GM19324 (cell line): ENCODE measurements around the gene LNPK.
"Not testable (repeated sequence)": the region's sequence is repeated elsewhere in the genome, so short reads cannot be mapped to it uniquely, and the experiment has no call there.

Experiments used
- ATAC-seq: cut with Tn5 transposase; IDR thresholded peaks from one replicate; pipeline ENCODE4 v1.9.1; 2021; ENCODE audit warnings: mild to moderate bottlenecking, moderate library complexity; ENCODE audit not compliant: unreplicated experiment, low FRiP score

Gene LNPK

GRCh38 chr2:175976391-175977157 is 25.5 kb downstream of the LNPK start:
- ATAC-seq = no peak

DNA sequence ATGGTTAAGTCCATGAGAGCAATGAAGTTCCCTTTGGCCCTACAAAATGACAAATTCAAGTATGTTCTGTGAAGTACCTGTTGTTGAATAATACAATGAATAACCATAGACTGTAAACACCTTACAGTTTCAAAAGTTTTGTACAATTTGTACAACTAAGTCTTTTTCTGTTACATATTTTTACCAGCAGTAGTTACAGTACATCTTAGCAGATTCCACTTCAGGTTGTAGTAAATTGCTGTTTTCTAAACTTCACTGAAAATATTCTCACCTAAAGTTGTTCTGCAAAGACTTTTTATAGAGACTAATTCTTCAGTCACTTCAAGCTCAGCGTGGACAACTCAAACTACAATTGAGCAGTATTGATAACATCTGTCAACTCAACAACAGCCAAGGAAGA is 28.7 kb downstream of the LNPK start:
- ATAC-seq = no peak

DNA sequence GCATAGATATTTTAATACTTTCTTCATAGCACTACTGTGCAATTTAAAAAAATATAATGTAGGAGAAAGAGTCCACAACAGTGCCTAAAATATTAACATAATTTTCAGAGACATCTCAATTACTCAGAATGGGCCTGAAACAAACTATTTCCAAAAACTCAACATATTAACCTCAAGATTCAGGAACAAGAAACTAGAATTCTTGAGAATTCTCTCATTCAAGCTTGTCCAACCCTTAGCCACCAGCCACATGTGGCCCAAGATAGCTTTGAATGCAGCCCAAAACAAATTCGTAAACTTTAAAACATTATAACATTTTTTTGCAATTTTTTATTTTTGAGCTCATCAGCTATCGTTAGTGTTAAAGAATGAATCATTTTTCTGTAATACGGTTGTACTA is 35.2 kb downstream of the LNPK start:
- ATAC-seq = no peak

DNA sequence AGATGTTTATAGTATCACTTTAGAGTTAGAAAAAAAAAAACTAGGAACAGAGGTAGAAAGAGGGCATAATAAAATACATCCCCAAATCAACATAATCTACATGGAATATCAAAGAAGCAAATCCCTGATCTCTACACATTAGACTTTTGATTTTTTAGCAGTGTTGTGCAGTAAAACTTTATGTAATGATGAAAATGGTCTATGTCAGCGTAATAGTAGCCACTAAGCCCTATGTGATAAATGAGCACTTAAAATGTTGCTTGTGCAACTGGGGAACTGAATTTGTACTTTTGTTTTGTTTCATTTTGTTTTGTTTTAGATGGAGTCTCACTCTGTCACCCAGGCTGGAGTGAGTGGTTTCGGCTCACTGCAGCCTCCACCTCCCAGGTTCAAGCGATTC is 36.3 kb downstream of the LNPK start:
- ATAC-seq = no peak

DNA sequence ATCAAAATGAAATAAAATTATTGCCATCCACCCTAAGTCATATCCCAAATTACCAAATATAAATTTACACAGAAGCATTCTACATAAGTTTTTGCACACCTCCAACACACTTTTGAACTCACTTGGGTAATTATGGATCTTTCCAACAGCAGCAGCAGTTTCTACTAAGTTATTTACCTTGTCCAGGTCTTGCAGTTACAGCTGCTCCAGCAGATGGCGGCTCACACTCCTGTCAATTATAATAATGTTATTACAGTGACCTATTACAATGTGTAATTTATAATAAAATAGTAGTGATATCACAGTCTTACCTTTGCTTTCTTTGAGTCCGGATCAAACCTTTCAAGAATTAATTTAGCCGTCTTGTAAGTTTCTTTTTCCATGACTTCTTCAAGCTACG is 37.9 kb downstream of the LNPK start:
- no peak for ATAC-seq

GRCh38 chr2:175963171-175963570 is 38.9 kb downstream of the LNPK start:
- ATAC-seq = not testable (repeated sequence)

DNA sequence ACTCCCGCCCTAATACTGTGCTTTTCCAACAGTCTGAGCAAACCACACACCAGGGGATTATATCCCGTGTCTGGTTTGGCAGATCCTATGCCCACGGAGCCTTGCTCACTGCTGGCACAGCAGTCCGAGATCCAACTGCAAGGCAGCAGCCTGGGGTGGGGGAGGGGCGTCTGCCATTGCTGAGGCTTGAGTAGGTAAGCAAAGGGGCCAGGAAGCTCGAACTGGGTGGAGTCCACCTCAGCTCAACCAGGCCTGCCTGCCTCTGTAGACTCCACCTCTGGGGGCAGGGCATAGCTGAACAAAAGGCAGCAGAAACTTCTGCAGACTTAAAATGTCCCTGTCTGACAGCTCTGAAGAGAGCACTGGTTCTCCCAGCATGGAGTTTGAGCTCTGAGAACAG is 44.2 kb downstream of the LNPK start:
- ATAC-seq = no peak

GRCh38 chr2:175955136-175955535 is 46.9 kb downstream of the LNPK start:
- ATAC-seq = no peak

DNA sequence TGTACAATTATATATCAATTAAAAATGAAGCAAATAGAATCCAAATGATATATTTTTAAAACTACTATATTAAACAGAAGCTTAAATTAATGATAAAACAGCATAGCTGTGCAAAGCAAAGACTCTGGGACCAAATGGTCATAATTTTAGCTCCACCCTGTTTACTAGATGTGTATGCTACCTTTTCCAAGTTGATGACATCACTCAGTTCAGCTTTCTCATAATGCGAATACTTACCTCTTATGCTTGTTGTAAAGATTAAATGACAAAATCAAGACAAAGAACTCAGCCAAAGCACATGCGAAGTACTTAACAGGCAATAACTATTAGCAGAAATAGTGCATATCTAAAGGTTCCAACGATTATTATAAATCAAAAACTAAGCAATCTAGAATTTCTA is 51.6 kb downstream of the LNPK start:
- ATAC-seq = no peak

GRCh38 chr2:175948191-175948590 is 53.9 kb downstream of the LNPK start:
- no peak for ATAC-seq

GRCh38 chr2:175947073-175947472 is 55.0 kb downstream of the LNPK start:
- ATAC-seq = no peak

- ATAC-seq = no peak
Measured at GRCh38 chr2:175941699-175942098, 60.4 kb downstream of the LNPK start.

DNA sequence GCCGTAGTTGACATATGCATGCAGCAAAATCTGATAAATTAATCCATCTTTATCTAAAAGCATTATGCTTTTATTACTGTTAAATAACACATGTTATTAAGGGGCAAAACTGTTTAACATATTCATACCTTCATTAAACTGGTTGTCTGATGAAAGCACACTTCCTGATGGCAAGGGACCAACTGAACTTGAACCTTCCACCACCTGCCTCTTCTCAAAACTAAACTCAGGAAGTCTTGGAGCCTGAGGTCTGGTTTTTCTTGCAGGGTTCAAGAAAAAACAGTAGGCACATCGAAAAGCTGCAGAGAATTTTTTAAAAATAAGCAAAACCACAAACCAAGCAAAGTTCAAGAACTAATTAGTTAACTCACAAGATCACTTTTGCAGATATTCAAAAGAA is 64.9 kb downstream of the LNPK start:
- no peak for ATAC-seq

- no peak for ATAC-seq
Measured at GRCh38 chr2:175935289-175936181, 66.5 kb downstream of the LNPK start.

GRCh38 chr2:175932675-175933074 is 69.4 kb downstream of the LNPK start:
- ATAC-seq = no peak

- no peak for ATAC-seq
Measured at GRCh38 chr2:175931805-175932204, 70.3 kb downstream of the LNPK start.

GRCh38 chr2:175930504-175930903 is 71.6 kb downstream of the LNPK start:
- ATAC-seq = no peak

DNA sequence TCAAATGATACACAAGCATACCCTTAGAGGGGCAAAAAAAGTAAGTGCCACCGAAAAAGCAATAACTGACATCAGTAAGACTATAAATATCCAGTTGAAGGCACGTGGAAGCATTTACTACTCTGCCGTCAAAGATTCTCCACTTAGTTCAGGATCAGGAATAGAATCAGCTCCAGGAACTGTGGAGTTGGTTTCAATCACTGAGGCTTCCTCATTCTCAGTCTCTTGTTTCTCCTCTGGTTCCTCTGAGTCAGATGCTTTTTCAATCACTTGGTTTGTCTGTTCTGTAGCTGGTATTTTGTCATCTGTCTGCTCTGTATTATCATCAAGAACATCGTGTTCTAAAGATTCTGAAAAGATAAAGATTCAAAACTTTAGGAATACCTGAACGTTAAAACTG is 72.2 kb downstream of the LNPK start:
- ATAC-seq = no peak

GRCh38 chr2:175926272-175926671 is 75.8 kb downstream of the LNPK start:
- no peak for ATAC-seq

DNA sequence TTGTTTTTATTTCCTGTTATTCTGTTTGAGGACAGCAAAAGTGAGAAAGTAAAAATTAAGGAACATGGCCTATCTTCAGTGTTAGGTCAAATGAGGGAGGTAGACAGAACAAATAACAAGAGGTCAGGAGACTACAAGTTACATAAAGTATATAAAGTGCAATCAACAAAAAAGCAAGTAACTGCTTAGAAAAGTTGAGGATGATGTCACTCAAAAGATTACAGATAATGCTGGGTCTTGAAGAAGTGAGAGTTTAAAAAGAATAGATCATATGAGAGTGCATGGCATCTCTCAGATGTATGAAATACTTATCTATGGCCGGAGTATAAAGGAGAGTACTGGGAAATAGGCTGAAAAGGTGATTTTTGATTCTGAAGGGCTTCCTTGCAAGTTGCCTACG is 79.9 kb downstream of the LNPK start:
- no peak for ATAC-seq

- ATAC-seq = no peak
Measured at GRCh38 chr2:175918935-175919334, 83.1 kb downstream of the LNPK start.

- ATAC-seq = no peak
Measured at GRCh38 chr2:175914846-175915245, 87.2 kb downstream of the LNPK start.
